ENCODE measurements around the gene PEX16. TPM values are rescaled to one million over a fixed set of nuclear protein-coding genes. Genes with fewer than 3 reads are reported as not detected.

The PEX16 gene
- total and polyA plus RNA-seq, 9 of the 15 experiments (the other 6 are each of a cell fraction or from before 2014, with no cell fraction given), result 1.5 to 43.9 (median 14.6) TPM

DNA sequence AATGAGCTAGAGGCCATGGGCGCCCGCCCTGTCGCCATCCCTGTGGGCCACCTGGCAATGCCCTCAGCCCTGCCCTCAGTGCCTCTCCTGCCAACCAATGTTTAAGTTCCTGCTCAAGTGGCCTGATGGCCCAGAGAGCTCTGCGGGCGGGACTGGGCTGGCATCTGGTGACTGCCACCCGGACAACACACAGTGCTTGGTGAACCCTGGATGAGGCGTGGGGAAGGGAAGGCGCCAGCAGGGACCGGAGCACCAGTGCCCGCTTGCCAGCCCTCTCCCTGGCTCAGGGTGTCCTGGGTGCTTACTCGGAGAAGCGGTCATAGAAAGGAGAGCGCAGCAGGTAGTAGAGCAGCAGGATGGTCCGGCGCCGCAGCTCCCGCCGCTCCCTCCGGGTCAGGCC is 4.2 kb downstream of the PEX16 start (continued):
- TF ChIP-seq SAP30 (IDR thresholded peaks at IDR 0.05; ENCODE audit: borderline replicate concordance, insufficient read depth, low read depth, low read length, poor library complexity, severe bottlenecking) (no peak), ELF1 (tag; IDR thresholded peaks at IDR 0.05) (no peak), EWSR1 (IDR thresholded peaks at IDR 0.05; ENCODE audit: borderline replicate concordance, low read depth, partially characterized antibody) (no peak)
- TF ChIP-seq, protein P1, sequence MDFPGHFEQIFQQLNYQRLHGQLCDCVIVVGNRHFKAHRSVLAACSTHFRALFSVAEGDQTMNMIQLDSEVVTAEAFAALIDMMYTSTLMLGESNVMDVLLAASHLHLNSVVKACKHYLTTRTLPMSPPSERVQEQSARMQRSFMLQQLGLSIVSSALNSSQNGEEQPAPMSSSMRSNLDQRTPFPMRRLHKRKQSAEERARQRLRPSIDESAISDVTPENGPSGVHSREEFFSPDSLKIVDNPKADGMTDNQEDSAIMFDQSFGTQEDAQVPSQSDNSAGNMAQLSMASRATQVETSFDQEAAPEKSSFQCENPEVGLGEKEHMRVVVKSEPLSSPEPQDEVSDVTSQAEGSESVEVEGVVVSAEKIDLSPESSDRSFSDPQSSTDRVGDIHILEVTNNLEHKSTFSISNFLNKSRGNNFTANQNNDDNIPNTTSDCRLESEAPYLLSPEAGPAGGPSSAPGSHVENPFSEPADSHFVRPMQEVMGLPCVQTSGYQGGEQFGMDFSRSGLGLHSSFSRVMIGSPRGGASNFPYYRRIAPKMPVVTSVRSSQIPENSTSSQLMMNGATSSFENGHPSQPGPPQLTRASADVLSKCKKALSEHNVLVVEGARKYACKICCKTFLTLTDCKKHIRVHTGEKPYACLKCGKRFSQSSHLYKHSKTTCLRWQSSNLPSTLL (IDR thresholded peaks at IDR 0.05), result no peak

DNA sequence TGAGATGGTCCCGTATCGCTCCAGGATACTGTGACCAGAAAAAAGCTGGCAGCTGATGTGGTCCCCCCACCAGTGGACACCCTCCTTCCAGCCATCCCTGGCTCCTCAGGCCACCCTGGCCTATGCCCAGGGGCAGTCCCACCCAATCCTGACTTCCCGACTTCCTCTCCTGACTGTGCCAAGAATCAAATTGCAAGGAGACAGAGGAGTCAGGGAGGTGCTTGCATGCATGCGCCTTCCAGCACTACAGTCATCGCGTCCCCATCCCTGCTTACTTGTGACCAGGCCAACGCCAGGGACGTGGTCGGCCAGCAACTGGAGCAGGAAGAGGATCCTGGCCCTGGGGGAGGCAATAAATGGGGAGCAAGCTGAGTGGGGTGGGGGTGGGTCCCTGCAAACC is 7.1 kb downstream of the PEX16 start:
- no peaks in the 10 kb centered on the region for H3K27me3 ChIP-seq (ENCODE audit: control insufficient read depth in 2 of 2, insufficient read depth in 2 of 2, low read length in 2 of 2)
- no peak overlapping the region for H3K27ac ChIP-seq (ENCODE audit: extremely low read depth, low read depth, low read length)
- intact Hi-C loops (cut with micrococcal nuclease) (no loop called here), in situ Hi-C loops (cut with MboI) (no loop called here)
- no peak overlapping the region for H2AFZ ChIP-seq (ENCODE audit: low read depth, low read length)
- DNase-seq (ENCODE audit: extremely low read depth in 1 of 4, low spot score in 3 of 4) (no peak), ATAC-seq (no peak), FAIRE-seq (no peak)
- 0 out of 2 replicates have a peak, but pooled peaks cover 3% of the 10 kb centered on the region for H4K20me1 ChIP-seq (replicated peaks; ENCODE audit: control insufficient read depth, insufficient read depth, low read length)
- H3K9me3 ChIP-seq (replicated peaks; ENCODE audit: control insufficient read depth, insufficient read depth, low read depth, low read length), result no peaks in the 10 kb centered on the region
- POLR2A ChIA-PET, result interaction anchor here (0.6 to 1.0 kb wide), 3 partner anchors 10 to 680 kb away, joined by 3 to 4 read pairs (median 3); no protein-coding TSS in a partner anchor
- no peak overlapping the region for H3K4me2 ChIP-seq (ENCODE audit: insufficient read depth, low read length)
- CTCF ChIA-PET (ENCODE audit: low intra/inter-chr PET ratio), result no interaction called here
- H3K4me3 ChIP-seq, result no peak overlapping the region
- BruUV-seq (replicated peaks), result no TSS peak
- H3K36me3 ChIP-seq (ENCODE audit: control insufficient read depth, insufficient read depth, low read length), result peaks cover 43% of the 10 kb centered on the region; the same call in 2 of the 3 replicates
- no peaks in the 10 kb centered on the region for H3K79me2 ChIP-seq (ENCODE audit: control insufficient read depth, insufficient read depth, low read length)
- H3K4me1 ChIP-seq (replicated peaks in 1 of 2; ENCODE audit: control insufficient read depth in 2 of 2, insufficient read depth in 2 of 2, low read length in 2 of 2), result peaks cover 0 to 39% of the 10 kb centered on the region in 2 experiments; a peak in 2 of 5 replicates
- H3K9ac ChIP-seq (ENCODE audit: insufficient read depth in 1 of 2, low read depth in 2 of 2, low read length in 2 of 2), result no peak overlapping the region
- H3K9me1 ChIP-seq (ENCODE audit: control insufficient read depth, insufficient read depth, low read length), result peaks cover 3% of the 10 kb centered on the region
- WGBS (ENCODE audit: insufficient coverage, low coverage, missing lambda C conversion rate), result 92% methylated on average over 8 of the region's 9 CpGs
- TF ChIP-seq ZBTB17 (CRISPR knock-in tag; IDR thresholded peaks at IDR 0.05) (no peak), ZBTB7A (IDR thresholded peaks at IDR 0.05; ENCODE audit: borderline replicate concordance, control insufficient read depth, low read depth, low read length) (no peak), KLF6 (CRISPR knock-in tag; IDR thresholded peaks at IDR 0.05; ENCODE audit: borderline replicate concordance) (no peak), SREBF2 (CRISPR knock-in tag; IDR thresholded peaks at IDR 0.05) (no peak), SMARCE1 (IDR thresholded peaks at IDR 0.05) (no peak), HMG20A (CRISPR knock-in tag; conservative IDR thresholded peaks at IDR 0.05) (no peak), ZNF282 (CRISPR knock-in tag; IDR thresholded peaks at IDR 0.05) (no peak), ZFPM2 (CRISPR knock-in tag; IDR thresholded peaks at IDR 0.05) (no peak), ZNF224 (CRISPR knock-in tag; IDR thresholded peaks at IDR 0.05) (no peak), E2F3 (CRISPR knock-in tag; IDR thresholded peaks at IDR 0.05) (no peak)
- TF ChIP-seq, protein P2, sequence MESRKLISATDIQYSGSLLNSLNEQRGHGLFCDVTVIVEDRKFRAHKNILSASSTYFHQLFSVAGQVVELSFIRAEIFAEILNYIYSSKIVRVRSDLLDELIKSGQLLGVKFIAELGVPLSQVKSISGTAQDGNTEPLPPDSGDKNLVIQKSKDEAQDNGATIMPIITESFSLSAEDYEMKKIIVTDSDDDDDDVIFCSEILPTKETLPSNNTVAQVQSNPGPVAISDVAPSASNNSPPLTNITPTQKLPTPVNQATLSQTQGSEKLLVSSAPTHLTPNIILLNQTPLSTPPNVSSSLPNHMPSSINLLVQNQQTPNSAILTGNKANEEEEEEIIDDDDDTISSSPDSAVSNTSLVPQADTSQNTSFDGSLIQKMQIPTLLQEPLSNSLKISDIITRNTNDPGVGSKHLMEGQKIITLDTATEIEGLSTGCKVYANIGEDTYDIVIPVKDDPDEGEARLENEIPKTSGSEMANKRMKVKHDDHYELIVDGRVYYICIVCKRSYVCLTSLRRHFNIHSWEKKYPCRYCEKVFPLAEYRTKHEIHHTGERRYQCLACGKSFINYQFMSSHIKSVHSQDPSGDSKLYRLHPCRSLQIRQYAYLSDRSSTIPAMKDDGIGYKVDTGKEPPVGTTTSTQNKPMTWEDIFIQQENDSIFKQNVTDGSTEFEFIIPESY (CRISPR knock-in tag; IDR thresholded peaks at IDR 0.05), result no peak

Data from K562 (cell line).